Naive thymus-derived CD8-positive, alpha-beta T cell (primary cell): ENCODE measurements around the gene COL8A1. TPM values are rescaled to one million over a fixed set of nuclear protein-coding genes. Genes with fewer than 3 reads are reported as not detected.

Experiments
- ATAC-seq, 2 donors: fragments of 150-1000 bp; cut with Tn5 transposase in 1 of 2; sonication (Bioruptor Pico), chemical (Tn5 transposase) in 1 of 2; 1 replicate in 1 of 2; 2 replicates in 1 of 2; pipeline ENCODE4 v1.10.0; 2021; ENCODE audit warnings: mild to moderate bottlenecking in 2 of 2, moderate library complexity in 2 of 2
- POLR2A ChIA-PET: fragments of 350-600 bp; sonication (Branson Sonifier 250); formaldehyde crosslinking; loops from one replicate; lab custom pipeline; 2021; ENCODE audit warnings: antibody characterized with exemption; lab: Charles Lee
- DNase-seq, 10 donors: peaks; one replicate each; pipeline versions ENCODE4 v3.0.0 to v3.0.0-alpha.2; 2020 to 2022
- H3K27ac Mint-ChIP-seq, 10 donors: one replicate each; pipeline ENCODE4 v1.8.0; 2020 to 2022; ENCODE audit warnings: mild to moderate bottlenecking in 10 of 10, mixed read lengths in 10 of 10, moderate library complexity in 4 of 10, inconsistent platforms in 1 of 10
- H3K27me3 Mint-ChIP-seq, 5 donors: one replicate each; pipeline ENCODE4 v1.8.0; 2021 to 2022; ENCODE audit warnings: mixed read lengths in 5 of 5
- H3K36me3 Mint-ChIP-seq, 3 donors: one replicate each; pipeline ENCODE4 v1.8.0; 2020 to 2022; ENCODE audit warnings: mixed read lengths in 3 of 3, mild to moderate bottlenecking in 2 of 3, inconsistent platforms in 1 of 3
- H3K4me1 Mint-ChIP-seq, 4 donors: one replicate each; pipeline ENCODE4 v1.8.0; 2021 to 2022; ENCODE audit warnings: mixed read lengths in 4 of 4
- H3K4me3 Mint-ChIP-seq, 10 donors: one replicate each; pipeline ENCODE4 v1.8.0; 2020 to 2022; ENCODE audit warnings: mild to moderate bottlenecking in 10 of 10, mixed read lengths in 10 of 10, moderate library complexity in 6 of 10, inconsistent platforms in 1 of 10
- H3K9me3 Mint-ChIP-seq, 9 donors: one replicate each; pipeline ENCODE4 v1.8.0; 2020 to 2022; ENCODE audit warnings: mixed read lengths in 9 of 9, mild to moderate bottlenecking in 3 of 9, inconsistent platforms in 1 of 9, moderate library complexity in 1 of 9
- polyA plus RNA-seq, 3 donors: library from polyadenylated mRNA; unstranded; fragments of 300-500 nt; fragmentation: Illumina TruSeq; gene quantifications; one replicate each; pipeline ENCODE4 v1.2.3, GENCODE V29; 2021
- total RNA-seq, 8 experiments: library from RNA in 2 of 8; stranded (reverse) in 2 of 8; gene quantifications; one replicate each; pipeline ENCODE4 v1.2.3 and lab custom pipeline; 2021 to 2026

Gene COL8A1
- total and polyA plus RNA-seq, 5 experiments from 2014 or later, result 0.21 TPM; not detected in 4

DNA sequence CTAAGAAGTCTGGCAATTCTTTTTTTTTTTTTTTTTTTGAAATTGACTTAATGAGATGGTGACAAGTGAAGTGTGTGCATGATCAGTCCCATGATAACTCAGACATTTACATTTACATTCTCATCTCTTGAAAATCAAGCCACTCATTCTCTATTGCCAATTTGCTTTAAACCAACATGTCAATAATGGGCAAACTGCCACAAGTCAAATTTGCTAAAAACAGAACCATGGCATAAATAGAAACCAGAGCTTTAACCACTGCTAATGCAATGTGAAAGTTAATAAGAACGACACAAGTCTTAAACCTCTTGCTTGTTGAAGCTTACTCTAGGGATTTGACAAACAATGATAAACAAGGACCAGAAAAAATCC is 12.0 kb upstream of the COL8A1 start:
- H3K36me3 Mint-ChIP-seq, result no peaks in the 10 kb centered on the region

DNA sequence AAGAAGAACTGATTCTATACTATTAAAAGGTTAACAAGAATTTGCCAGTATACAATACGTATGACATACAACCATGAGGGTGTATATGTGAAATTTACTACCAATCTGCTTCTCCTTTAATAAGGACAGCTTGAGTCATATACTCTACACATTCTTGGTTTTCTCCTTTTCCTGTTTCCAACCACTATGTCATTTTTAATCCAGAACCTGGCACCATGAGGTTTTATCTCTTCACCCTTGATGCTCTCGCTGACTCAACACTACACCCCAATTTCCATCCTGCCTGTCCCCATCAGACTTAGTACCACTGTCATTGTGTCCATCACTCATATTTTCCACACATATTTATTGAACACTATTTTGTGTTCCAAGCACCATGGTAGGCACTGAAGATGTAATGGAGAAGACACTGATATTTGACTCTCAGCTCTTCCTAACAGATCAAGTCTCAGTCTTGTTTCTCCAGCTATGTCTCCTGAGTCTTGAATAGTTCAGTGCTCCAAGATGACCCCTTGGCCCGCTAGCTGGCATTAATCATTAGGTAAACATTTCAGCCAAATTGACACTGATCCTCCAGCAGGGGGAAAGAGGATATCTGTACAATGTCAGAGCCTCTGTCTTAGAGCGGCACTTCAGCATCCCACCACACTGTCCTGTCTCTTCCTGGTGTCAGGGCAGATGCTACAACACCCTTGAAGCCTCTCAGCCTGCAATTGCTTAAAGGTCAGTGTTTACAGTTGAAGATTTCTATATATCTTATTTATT is 11.2 kb upstream of the COL8A1 start:
- H3K9me3 Mint-ChIP-seq, result peaks cover 0 to 2% (median 0%) of the 10 kb centered on the region in 9 donors
- no peak for ATAC-seq
- no peaks in the 10 kb centered on the region for H3K36me3 Mint-ChIP-seq
- no peak overlapping the region for H3K4me3 Mint-ChIP-seq
- no peak overlapping the region for H3K27ac Mint-ChIP-seq
- no peaks in the 10 kb centered on the region for H3K4me1 Mint-ChIP-seq
- H3K27me3 Mint-ChIP-seq, result peaks cover 4 to 20% (median 7%) of the 10 kb centered on the region in 5 donors
- DNase-seq, result no peak
- POLR2A ChIA-PET, result no interaction called here

More for the DNA sequence above, 12.0 kb upstream of the COL8A1 start:
- Mint-ChIP-seq H3K9me3 (no peaks in the 10 kb centered on the region), H3K27ac (no peak overlapping the region), H3K4me1 (no peaks in the 10 kb centered on the region), H3K27me3 (peaks cover under 1 to 11% (median 5%) of the 10 kb centered on the region in 5 donors), H3K4me3 (no peak overlapping the region)
- ATAC-seq, result no peak
- POLR2A ChIA-PET, result no interaction called here
- no peak for DNase-seq

DNA sequence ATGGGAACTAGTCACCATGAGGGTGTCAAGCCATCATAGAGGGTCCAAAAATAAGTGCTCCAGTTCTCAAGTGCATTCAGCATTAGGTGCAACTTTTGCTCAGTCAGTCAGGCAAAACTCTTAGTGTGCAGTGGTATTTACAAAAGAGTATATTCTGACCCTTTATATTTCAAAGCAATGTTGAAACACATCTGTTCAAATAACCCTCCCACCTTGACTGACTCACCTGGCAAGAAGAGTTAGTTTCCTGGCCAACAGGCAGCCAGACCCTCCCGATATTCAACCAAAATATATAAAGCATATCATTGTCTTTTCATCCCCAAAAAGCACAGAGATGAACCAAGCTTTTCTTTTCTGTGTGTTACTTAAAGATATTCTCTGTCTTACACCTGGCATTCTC is 7.6 kb upstream of the COL8A1 start:
- H3K36me3 Mint-ChIP-seq, result peaks cover 0 to 4% (median 0%) of the 10 kb centered on the region in 3 donors
- no peaks in the 10 kb centered on the region for H3K4me1 Mint-ChIP-seq
- peaks cover 20 to 54% (median 26%) of the 10 kb centered on the region in 5 donors for H3K27me3 Mint-ChIP-seq
- H3K9me3 Mint-ChIP-seq, result peaks cover 0 to 6% (median 0%) of the 10 kb centered on the region in 9 donors
- POLR2A ChIA-PET, result no interaction called here
- ATAC-seq, result no peak
- DNase-seq, result no peak
- no peak overlapping the region for H3K27ac Mint-ChIP-seq
- no peak overlapping the region for H3K4me3 Mint-ChIP-seq

DNA sequence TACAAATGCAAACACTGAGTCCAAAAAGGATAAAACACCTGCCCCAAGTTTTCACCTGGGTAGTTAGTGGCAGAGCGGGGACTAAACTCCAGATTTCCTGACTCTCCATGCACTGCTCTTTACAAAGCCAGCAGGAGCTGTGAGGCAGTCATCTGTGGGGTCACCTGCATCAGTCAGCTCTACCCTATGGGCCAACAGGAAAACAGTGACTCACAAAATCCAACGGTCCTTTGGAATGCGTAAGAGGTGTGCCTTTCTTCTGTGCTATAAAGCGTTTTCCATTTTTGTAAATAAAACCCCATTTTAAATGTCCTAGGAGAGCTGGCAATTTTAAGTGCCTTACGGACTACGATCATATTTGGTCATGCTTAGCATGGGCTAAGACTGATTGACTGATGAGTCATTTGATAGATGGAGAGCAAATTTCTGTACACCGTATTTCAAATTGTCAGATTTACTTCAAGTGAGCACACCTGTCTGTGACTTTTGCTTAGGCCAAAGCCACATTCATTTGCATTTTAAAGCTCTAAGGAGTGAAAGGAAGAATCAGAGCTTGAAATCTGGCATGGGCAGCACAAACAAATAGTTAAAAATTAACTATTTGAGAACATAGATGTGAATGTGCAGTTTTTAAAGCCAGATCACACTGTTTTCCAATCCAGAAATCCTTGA is 4.4 kb upstream of the COL8A1 start:
- POLR2A ChIA-PET, result no interaction called here
- Mint-ChIP-seq H3K36me3 (peaks cover 0 to 4% (median 0%) of the 10 kb centered on the region in 3 donors), H3K4me3 (no peak overlapping the region), H3K4me1 (peaks cover 11 to 19% (median 14%) of the 10 kb centered on the region in 4 donors), H3K27me3 (peaks cover 35 to 84% (median 50%) of the 10 kb centered on the region in 5 donors), H3K9me3 (peaks cover 0 to 8% (median 0%) of the 10 kb centered on the region in 9 donors), H3K27ac (no peak overlapping the region)
- ATAC-seq (no peak), DNase-seq (no peak)

DNA sequence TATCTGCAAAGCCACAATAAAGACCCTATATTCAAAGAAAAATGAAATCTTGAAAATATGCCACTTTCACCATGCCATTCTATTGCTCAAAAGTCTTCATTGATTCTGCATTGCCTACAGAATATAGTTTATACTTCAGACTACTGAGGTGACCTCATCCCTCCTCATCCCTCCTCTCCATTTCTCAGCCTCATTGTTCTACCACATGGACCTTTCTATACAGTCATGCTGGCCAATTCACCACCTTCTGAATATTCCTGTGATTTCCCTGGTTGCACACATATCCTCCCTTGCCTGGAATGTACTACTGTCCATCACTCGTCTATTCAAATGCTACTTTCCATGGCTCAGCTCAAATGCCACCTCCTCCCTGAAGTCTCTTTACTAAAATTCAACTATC is 3.5 kb upstream of the COL8A1 start:
- H3K27me3 Mint-ChIP-seq, result peaks cover 40 to 89% (median 53%) of the 10 kb centered on the region in 5 donors
- ATAC-seq (no peak), DNase-seq (no peak)

DNA sequence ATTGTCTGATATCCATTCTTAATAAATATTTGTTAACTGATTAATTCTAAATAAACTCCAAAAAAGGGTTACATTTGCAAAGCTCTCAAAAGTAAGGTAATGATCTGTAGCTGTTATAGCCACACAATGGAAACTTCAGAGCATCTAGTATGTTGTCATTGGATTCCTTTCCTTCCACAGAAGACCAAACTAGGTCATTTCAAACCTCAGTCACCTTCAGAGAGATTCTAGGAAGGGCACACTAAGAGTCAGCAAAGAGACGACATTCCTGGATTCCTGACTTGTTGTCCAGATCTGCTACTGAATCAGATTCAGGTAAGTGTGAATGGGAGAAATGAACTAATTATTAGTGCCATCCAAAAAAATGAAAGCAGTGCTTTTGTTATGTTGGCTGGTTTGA is 3.0 kb upstream of the COL8A1 start:
- H3K9me3 Mint-ChIP-seq, result peaks cover 0 to 8% (median 0%) of the 10 kb centered on the region in 9 donors
- ATAC-seq (no peak), DNase-seq (no peak)
- H3K27me3 Mint-ChIP-seq, result peaks cover 40 to 91% (median 55%) of the 10 kb centered on the region in 5 donors
- H3K27ac Mint-ChIP-seq, result no peak overlapping the region
- POLR2A ChIA-PET, result no interaction called here
- peaks cover 11 to 19% (median 14%) of the 10 kb centered on the region in 4 donors for H3K4me1 Mint-ChIP-seq
- no peak overlapping the region for H3K4me3 Mint-ChIP-seq
- H3K36me3 Mint-ChIP-seq, result peaks cover 0 to 4% (median 0%) of the 10 kb centered on the region in 3 donors

More for the DNA sequence above, 3.5 kb upstream of the COL8A1 start:
- Mint-ChIP-seq H3K27ac (no peak overlapping the region), H3K4me3 (no peak overlapping the region), H3K4me1 (peaks cover 11 to 19% (median 14%) of the 10 kb centered on the region in 4 donors), H3K9me3 (peaks cover 0 to 8% (median 0%) of the 10 kb centered on the region in 9 donors), H3K36me3 (peaks cover 0 to 4% (median 0%) of the 10 kb centered on the region in 3 donors)
- POLR2A ChIA-PET, result no interaction called here

DNA sequence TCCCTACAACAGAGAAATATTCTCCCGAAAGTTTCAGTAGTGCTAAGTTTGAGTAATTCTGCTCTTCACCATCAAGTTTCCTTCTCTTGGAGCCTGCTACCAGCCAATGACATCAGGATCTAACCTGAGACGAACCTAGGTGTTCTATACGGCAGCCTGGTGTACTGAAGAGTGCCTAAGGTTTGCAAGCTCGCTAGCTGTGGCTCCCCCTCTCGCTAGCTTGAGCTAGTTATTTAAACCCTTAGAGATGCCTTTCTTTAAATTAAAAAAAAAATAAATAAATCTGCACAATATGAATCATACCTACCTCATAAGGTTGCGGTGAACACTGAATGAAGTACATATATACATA is 1.4 kb upstream of the COL8A1 start:
- peak overlapping the region in 4 of 10 donors; percentile 1 to 78 (median 60) for H3K4me3 Mint-ChIP-seq
- ATAC-seq, result no peak

DNA sequence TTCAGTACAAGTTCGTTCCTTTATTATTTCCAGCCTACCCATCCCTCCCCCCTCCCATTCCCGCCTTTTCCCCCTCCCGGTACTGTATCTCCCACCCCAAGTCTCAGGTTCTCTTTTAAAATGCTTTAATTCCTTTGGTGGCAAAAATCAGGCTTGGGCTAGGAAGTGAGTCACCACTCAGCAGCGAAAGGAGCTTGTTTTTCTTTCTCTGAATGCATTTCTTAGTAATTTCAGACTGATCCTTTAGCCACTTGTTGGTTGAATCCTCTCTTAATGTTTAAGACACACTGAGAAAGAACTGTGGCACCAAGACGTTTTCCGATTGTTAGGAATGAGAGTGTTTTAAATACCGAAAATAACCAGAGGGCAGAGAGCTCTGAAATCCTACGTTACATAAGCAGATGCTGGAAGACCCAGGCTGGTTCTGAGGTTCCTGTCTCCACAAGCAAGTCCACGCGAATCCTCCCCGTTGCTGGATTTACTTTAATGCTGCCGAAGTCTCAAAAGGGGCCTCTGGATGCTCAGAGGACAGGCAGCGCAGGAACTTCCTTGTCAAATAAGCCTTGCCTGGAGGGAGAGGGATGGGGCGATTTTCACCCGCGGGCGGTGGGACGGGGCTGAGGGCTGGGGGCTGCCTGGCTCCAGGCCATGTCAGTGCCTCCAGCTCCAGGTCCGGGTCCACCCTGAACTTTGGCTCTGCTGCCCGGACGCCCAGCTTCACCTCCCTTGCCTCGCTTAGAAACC is 854 bp upstream of the COL8A1 start:
- Mint-ChIP-seq H3K36me3 (peaks cover 0 to 4% (median 0%) of the 10 kb centered on the region in 3 donors), H3K27me3 (peaks cover 43 to 83% (median 57%) of the 10 kb centered on the region in 5 donors), H3K4me1 (peaks cover 11 to 19% (median 14%) of the 10 kb centered on the region in 4 donors), H3K4me3 (peak overlapping the region in 9 of 10 donors; percentile 1 to 78 (median 66)), H3K27ac (peak overlapping the region in 1 of 10 donors; percentile 17), H3K9me3 (peaks cover 0 to 8% (median 0%) of the 10 kb centered on the region in 9 donors)
- DNase-seq (no peak), ATAC-seq (no peak)
- POLR2A ChIA-PET, result no interaction called here

More for the DNA sequence above, 1.4 kb upstream of the COL8A1 start:
- no peak for DNase-seq
- POLR2A ChIA-PET, result no interaction called here
- H3K27me3 Mint-ChIP-seq, result peaks cover 44 to 88% (median 58%) of the 10 kb centered on the region in 5 donors
- no peak overlapping the region for H3K27ac Mint-ChIP-seq
- peaks cover 11 to 19% (median 14%) of the 10 kb centered on the region in 4 donors for H3K4me1 Mint-ChIP-seq
- peaks cover 0 to 8% (median 0%) of the 10 kb centered on the region in 9 donors for H3K9me3 Mint-ChIP-seq
- peaks cover 0 to 4% (median 0%) of the 10 kb centered on the region in 3 donors for H3K36me3 Mint-ChIP-seq

DNA sequence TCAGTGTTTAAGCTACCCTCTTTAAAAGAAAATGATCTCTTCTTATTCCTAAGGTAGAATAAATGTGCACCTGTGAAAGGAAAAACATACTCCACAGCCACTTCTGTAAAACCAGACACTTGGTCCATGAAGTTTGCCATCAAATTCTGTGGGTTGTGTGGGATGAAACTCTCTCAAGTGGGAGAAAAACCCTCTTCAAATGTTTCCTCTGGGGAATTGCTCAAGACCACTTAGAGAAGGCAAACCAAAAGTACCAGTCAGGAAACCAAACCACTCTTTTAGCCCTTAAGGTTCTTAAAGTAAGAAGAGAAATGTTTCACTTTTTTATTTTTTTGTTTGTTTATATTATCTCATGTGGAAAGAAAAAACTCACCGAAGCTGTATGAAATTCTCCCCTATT is 1.2 kb downstream of the COL8A1 start:
- peaks cover 11 to 19% (median 14%) of the 10 kb centered on the region in 4 donors for H3K4me1 Mint-ChIP-seq
- peaks cover 35 to 66% (median 50%) of the 10 kb centered on the region in 5 donors for H3K27me3 Mint-ChIP-seq

DNA sequence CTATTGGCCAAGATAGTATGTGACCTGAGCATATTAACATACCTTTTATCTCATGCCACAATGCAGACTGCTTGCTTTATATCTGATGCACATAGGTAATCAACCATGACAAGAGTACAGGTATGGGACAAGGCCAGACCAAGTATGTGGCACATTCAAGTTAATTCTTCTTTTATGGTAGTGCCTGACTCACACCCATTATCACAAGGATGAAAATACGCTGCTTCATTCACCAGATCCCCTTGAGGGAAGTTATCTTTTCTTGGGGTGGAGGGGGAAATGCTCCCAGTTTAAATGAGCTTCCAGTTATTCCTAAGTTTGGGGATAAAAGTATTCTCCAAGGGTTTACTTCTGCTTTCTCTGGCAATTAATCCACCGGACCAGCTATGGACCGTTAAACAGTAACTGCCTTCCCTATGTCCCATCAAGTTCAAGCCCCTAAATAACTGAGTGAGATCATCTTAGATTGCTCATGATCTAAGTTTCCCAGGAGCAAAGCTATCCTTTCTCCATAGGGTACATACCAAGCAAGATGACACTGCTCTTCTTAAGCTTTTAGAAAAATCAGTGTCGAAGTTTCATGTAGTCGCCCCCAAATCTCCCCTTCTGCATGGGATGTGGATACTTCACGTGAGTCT is 1.9 kb downstream of the COL8A1 start:
- no peak for DNase-seq
- Mint-ChIP-seq H3K4me1 (peaks cover 11 to 19% (median 14%) of the 10 kb centered on the region in 4 donors), H3K4me3 (no peak overlapping the region), H3K36me3 (no peaks in the 10 kb centered on the region), H3K27me3 (peaks cover 28 to 65% (median 46%) of the 10 kb centered on the region in 5 donors), H3K27ac (no peak overlapping the region), H3K9me3 (peaks cover 0 to 3% (median 0%) of the 10 kb centered on the region in 9 donors)
- ATAC-seq, result no peak
- POLR2A ChIA-PET, result no interaction called here

More for the DNA sequence above, 1.2 kb downstream of the COL8A1 start:
- Mint-ChIP-seq H3K36me3 (peaks cover 0 to 4% (median 0%) of the 10 kb centered on the region in 3 donors), H3K9me3 (peaks cover 0 to 7% (median 0%) of the 10 kb centered on the region in 9 donors), H3K27ac (no peak overlapping the region), H3K4me3 (no peak overlapping the region)
- POLR2A ChIA-PET, result no interaction called here
- no peak for ATAC-seq
- DNase-seq, result no peak

DNA sequence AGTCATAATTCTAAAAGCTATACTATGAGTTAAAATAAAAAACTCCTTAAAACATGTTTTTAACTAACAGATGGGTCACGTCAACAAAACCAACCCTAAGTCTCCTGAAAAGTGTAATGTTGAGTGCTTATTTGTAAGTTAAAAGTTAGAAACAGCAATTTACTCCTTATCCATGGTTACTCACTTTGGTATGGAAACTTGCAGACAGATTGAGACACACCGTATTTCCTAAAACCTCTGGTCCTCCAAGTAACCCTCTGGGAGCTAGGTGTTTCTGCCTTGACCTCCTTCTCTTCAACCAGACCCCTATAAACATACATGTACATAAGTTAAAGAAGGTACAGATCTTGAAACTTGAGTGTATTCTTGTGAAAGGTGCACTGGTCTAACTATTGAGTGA is 3.1 kb downstream of the COL8A1 start:
- ATAC-seq (no peak), DNase-seq (no peak)
- peaks cover 11 to 19% (median 14%) of the 10 kb centered on the region in 4 donors for H3K4me1 Mint-ChIP-seq
- no peak overlapping the region for H3K27ac Mint-ChIP-seq
- peaks cover 20 to 54% (median 41%) of the 10 kb centered on the region in 5 donors for H3K27me3 Mint-ChIP-seq
- no peaks in the 10 kb centered on the region for H3K36me3 Mint-ChIP-seq
- peaks cover 0 to 3% (median 0%) of the 10 kb centered on the region in 9 donors for H3K9me3 Mint-ChIP-seq
- POLR2A ChIA-PET, result no interaction called here
- H3K4me3 Mint-ChIP-seq, result no peak overlapping the region

DNA sequence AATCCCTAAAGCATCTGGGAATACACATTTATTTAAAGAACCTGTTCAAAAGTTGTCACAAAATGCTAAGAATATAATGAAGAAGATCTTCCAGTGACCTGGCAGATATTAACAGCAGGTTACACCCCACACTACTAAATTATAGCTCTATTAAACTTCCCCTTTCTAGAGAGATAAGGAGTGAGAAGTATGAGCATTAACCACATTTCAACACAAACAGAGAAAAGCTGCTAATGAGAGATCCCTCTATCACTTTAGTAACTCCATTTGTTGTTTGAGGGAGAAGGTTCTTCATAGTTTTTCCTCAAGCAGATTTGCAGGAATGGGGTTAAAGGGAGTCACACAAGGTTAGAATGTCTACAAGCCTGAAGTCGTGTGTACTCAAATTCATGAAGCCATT is 3.6 kb downstream of the COL8A1 start:
- ATAC-seq, result no peak
- Mint-ChIP-seq H3K27me3 (peaks cover 20 to 51% (median 38%) of the 10 kb centered on the region in 5 donors), H3K9me3 (peaks cover 0 to 3% (median 0%) of the 10 kb centered on the region in 9 donors), H3K4me1 (peaks cover 11 to 16% (median 13%) of the 10 kb centered on the region in 4 donors), H3K36me3 (no peaks in the 10 kb centered on the region), H3K4me3 (no peak overlapping the region), H3K27ac (no peak overlapping the region)
- no peak for DNase-seq
- POLR2A ChIA-PET, result no interaction called here
